Posterior cingulate gyrus (tissue), 11 donors: Measurements from ENCODE around the gene HIBADH.
"Not testable (repeated sequence)": the region's sequence is repeated elsewhere in the genome, so short reads cannot be mapped to it uniquely, and the experiment has no call there.

Source experiments
- DNase-seq, 10 donors: peaks; one replicate each; pipeline versions ENCODE4 v3.0.0 to v3.0.0-alpha.2; 2020 to 2021; ENCODE audit warnings: mixed read lengths in 3 of 10
- intact Hi-C: fragments of 100-400 bp; cut with DNase I; formaldehyde crosslinking; loops from one replicate; pipeline ENCODE4 v1.15.1; 2023

Gene HIBADH

DNA sequence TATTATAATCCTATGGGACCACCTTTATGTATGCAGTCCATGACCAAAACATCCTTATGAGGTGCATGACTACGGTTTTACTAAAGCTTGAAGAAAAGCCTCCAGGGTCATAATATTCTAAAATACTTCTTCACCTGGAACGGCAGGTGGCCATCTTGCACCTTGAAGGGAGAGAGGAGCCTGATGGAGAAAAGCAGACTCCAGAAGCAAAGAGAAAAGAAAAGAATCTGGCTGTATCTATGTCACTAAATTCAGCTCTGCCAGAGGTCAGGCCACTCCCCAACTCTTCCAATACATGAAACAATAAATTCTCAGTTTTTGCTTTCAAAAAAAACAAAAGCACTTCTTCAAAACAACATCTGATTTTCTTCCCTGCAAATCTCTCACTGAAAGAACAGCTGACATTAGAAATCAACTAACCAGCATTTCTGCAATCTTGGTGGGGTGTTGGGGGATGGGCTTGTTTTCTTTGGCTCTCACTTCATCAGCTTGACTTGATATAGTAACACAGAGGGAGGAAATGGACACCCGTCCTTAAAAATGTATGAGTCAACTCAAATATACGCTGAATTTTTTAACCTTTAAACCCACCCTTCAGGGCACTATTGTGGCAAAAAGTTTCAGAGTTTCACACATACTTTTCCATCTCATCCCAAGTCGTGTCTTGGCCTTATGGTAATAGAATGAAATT, 21.7 kb downstream of the HIBADH start:
- DNase-seq = no peak

DNA sequence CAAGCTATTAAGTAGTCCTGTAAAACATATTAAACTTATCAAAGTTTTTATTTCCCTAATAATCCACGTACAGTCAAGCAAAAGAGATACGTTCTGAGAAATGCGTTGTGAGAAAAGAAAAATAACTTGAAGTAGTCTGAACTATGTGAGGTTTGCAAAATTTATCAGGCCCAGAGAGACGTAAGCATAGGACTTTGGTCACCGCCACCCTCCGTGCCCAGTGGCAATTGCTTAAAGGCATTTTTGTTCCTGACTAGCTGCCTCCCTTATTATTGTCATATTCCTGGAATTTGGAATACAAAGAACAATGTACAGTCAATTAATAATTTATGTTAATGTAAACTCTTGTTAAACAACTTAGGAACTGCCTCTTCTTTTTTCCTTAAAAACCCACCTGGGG, 22.8 kb downstream of the HIBADH start:
- intact Hi-C loops = no loop called here

More for the DNA sequence above, 21.7 kb downstream of the HIBADH start:
- intact Hi-C loops = no loop called here

DNA sequence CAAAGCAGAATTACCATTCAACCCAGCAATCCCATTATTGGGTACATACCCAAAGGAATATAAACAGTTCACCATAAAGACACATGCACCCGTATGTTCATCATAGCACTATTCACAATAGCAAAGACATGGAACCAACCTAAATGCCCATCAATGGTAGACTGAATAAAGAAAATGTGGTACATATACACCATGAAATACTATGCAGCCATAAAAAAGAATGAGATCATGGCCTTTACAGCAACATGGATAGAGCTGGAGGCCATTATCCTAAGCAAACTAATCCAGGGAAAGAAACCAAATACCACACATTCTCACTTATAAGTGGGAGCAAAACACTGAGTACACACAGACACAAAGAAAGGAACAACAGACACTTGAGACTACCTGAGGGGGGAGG, 23.6 kb downstream of the HIBADH start:
- intact Hi-C loops, DNase-seq: not testable (repeated sequence)

More for the DNA sequence above, 22.8 kb downstream of the HIBADH start:
- no peak for DNase-seq

DNA sequence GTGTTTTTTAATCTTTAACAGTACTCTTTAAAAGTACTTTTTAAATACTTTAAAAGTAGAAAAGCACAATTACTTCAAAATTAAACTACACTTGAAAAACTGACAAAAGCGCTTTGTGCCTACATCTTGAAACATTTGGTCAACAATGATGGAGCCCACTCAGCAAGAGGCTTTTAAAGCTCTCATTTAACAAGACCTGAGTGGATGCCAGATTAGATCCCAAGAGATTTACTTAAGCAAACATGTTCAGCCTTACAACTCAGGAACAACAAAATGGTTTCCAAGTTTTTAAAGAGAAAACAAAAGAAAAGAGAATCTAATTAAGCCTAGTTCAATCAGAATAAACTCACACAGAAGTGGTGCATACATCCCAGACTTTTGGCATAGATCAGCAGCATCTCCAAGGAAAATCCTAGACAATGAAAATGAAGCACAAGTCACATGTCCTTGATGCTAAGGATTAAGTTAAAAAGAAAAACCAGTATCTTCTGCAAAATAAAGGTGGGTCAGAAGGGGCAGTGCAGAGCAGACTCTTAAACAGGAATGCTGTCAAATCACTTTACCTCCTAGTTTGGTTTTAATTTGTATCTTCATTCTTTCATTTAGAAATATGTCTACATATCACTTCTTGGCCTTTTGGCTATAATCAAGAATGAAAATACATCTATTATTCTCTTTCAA, 26.2 kb downstream of the HIBADH start:
- no peak for DNase-seq
- intact Hi-C loops = no loop called here

DNA sequence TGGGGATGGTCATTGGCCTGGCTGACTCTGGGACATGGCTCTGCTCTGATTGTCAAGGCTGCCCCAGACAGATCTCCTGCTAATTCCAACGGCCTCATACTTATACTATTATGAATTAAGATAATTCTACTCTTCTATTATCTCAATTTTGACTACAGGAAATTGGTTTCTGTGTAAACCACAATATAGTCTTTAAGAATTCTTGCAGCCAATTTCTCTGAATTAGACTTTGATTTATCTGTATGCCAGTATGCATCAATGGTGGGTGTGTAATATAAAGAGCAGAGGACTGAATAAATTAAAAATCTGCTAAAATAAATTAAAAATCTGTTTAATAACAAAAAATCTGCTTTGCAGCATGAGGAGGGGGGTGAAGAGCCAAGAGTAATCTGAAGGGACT, 27.0 kb downstream of the HIBADH start:
- no peak for DNase-seq

DNA sequence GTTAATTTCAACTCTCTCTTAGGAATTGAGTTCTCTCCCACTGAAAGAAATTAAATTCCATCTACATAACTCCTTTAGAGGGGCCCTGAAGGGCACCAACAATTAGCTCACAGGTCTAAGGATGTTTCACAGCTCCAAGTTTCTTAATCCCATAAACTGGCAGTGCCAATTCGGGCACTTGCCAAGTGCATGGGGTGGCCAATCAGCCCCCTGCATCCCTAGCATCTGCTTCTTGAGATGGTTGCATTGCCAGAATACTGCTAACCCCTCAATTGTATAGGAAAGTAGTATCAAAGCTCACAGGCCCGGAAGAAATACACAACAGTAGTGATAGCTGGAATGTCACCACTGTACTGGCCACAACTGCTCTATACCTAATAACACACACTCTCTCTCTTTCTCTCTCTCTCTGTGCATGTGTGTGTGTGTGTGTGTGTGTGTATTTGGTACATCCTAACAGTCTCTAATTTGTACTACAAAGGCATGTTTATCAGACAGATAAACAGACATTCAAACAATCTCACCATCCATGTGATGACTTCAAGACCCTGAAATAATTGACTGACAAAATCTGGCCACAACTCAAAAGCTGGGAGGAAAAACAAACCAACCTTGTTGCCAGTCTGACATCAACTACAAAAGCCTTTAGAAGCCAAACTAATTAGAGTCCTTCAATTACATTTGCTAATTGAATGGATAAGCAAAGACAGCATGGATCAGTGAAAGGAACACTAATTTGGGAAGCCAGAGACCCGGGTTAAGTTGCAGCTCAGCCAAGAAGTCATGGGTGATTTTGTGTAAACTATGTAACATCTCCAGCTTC, 27.8 kb downstream of the HIBADH start:
- intact Hi-C loops = no loop called here

More for the DNA sequence above, 27.0 kb downstream of the HIBADH start:
- intact Hi-C loops = no loop called here

DNA sequence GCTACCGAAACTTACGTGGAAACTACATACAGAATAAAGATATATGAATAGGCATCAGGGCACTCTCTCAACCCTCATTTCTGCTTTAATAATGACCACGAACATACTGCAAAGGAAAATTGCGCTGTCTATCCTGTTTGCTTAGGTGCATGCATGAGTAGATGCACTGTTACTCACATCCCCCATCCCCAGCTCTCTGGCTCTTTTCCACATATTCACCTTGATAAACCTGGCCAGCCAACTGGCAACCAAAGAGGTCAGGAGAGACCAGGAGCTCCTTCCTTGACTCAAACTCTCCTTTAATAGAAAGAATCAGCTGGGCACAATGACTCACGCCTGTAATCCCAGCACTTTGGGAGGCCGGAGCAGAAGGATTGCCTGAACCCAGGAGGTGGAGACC, 29.6 kb downstream of the HIBADH start:
- DNase-seq = no peak
- intact Hi-C loops = no loop called here

More for the DNA sequence above, 27.8 kb downstream of the HIBADH start:
- DNase-seq = no peak

DNA sequence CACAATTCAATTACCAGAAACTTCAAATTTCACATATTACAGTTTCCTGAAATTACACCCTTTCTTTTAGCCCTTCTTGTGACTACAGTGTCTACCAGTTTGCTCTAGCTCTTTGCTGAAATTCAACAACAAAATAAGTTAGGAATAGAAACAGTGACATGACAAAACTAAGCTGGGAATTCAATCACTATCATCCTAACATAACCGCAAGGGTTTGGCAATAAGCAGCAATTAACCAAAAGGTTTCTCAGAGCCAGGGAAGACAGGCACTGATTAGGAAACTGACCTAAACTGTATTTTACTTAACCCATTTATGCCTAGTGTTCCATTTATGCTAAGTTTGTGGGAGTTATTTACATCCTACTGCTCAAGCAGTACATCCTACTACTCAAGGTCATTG, 31.3 kb downstream of the HIBADH start:
- no peak for DNase-seq
- intact Hi-C loops = no loop called here

DNA sequence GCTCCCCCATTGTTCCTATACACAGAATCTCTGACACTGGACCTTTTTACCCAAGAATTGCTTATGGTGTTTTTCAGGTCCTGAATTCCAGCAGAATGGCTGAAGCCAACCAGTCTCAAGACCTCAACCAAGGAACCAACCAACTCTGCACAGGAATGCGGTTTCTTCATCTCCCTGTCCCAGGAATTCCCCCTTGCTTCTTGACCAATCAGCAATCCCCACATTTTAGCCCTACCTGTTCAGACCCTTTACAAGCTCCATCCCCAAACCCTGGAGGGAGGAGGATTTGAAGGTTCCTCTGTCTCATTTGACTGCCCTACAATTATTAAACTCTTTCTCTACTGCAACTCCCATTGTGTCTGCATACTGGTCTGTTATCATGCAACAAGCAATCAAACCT, 35.5 kb downstream of the HIBADH start:
- DNase-seq = no peak
- intact Hi-C loops = no loop called here

DNA sequence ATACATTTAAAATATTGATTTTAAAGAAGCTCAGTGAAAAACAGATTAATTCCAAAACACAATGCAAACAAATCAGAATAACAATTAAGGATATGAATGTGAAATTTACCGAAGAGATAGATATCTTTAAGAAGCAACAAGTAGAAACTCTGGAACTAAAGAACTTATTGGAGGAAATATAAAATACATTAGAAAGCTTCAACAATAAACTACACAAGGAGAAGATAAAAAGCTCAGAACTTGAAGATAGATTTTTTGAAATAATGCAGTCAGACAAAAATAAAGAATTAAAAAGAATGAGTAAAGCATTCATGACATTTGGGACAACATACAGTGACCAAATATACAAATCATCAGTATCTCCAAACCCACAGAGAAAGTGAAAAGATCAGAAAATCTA, 43.2 kb downstream of the HIBADH start:
- DNase-seq = no peak
- intact Hi-C loops = no loop called here

DNA sequence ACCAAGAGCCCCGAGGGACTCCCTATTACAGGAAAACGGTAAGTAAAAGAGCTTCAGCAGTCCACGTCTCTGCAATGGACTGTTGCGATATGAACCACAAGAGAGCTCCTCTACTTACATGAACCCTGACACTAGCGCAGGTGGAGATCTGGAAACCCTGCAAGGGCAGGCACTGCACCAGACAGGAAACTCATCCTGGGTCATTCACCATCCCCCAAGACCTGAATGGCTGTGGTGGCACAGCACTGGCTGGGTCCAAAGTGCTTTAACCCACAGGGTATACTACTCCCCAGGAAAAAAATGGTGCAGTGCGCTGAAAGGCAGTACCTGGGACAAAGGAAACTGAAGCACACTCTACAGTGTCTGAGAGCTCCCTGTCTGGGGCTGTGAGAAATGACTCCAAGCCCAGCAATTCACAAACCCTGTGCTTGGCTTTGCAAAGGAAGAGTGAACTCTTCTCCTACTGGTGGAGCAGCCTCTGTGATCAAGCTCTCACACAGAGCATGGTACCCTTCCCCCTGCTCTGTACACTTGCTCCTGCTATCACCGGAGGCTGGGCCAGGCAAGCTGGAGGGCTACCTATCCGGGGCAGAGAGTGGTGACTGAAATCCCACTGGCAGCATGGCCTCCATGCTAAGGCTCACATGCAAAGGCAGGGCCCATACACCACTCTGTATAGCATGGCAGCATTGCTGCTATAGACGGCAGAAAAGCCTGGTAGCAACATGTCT, 44.9 kb downstream of the HIBADH start:
- intact Hi-C loops = no loop called here
- DNase-seq = peak in 1 of 10 donors; percentile 60

DNA sequence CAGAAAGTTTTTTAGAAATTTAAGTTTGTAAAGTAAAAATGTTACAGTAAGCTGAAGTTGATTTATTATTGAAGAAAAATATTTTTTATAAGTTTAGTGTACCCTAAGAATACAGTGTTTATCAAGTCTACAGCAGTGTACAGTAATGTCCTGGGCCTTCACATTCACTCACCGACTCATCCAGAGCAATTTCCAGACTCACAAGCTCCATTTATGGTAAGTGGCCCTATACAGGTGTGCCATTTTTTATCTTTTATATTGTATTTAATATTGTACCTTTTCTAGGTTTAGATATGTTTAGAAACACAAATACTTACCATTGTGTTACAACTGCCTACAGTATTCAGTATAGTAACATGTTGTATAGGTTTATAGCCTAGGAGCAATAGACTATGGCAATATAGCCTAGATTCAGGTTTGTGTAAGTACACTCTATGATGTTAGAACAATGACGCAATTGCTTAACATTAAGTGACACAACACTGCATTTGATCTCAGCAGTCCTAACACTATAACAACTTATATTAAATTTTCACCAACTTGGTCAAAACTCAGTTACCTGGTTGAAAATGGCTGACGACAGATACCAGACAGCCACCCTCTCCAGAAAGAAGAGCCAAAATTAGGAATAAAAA, 45.7 kb downstream of the HIBADH start:
- intact Hi-C loops = no loop called here
- DNase-seq = no peak

DNA sequence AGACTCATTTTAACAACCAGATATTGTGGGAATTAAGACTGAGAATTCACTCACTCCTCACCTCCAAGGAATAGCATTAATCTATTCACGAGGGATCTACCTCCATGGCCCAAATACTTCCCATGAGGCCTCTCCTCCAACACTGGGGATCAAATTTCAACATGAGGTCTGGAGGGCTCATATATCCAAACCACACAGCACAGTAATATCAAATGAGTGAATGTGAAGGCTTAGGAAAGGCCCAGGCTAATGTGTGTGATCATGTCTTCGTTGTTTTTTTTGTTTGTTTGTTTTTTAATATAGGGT, 46.5 kb downstream of the HIBADH start:
- no peak for DNase-seq
- intact Hi-C loops = no loop called here

DNA sequence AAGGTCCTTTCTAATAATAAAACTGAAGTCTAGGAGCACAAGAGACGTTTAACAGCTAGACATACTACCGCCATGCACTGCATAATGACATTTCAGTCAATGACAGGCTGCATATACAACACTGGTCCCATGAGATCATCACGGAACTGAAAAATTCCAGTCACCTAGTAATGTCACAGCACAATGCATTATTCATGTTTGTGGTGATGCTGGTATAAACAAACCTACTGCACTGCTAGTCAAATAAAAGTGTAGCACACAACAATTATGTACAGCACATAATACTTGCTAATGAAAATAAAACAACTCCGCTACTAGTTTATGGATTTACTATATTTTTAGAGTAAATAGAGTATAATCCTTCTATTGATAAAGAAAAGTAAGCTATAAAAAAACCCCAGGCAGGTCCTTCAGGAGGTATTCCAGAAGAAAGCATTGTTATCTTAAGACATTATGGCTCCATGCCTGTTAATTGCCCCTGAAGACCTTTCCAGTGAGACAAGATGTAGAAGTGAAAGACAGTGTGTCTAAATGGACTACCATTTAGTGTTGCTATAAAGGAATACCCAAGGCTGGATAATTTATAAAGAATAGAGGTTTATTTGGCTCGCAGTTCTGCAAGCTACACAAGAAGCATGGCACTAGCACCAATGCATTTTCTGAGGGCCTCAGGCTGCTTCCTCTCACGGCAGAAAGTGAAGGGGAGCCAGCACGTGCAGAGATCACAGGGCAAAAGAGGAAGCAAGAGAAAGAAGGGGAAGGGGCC, 47.1 kb downstream of the HIBADH start:
- intact Hi-C loops = no loop called here
- no peak for DNase-seq

DNA sequence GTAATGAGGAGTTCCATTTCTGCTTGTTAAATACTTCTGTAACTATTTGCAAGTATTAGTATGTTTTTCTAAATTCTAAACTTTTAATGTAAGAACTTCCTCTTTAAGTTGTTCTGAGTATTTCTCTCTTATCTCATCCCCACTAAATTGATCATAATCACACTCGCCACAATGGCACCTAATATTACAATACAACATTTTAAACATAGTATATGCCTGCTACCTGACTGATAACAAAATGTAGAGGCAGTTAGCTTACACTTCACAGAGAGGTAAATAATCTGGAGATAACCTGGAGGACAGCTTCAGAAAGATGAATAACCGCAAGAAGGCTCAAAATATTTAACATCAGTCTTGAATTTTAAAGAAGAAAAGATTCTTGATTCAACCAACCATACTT, 48.6 kb downstream of the HIBADH start:
- no peak for DNase-seq
- intact Hi-C loops = no loop called here

DNA sequence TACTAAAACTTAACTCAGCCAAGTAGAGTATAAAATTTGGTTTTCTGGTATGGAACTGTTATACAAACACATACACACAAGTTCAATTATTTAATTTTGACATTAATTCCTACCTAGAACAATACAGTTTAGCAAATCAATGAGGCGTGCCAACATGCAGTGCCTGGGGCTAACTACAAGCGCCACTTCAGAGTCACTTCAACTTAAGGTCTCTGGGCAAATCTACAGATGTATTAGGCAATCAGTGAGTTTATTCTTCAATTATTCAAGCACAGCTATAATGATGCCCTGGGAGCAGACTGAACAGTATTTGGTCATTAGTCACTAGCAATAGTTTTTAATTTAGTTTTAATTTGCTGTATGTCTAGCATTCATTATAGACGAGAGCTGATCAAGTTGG, 51.6 kb downstream of the HIBADH start:
- intact Hi-C loops = no loop called here

DNA sequence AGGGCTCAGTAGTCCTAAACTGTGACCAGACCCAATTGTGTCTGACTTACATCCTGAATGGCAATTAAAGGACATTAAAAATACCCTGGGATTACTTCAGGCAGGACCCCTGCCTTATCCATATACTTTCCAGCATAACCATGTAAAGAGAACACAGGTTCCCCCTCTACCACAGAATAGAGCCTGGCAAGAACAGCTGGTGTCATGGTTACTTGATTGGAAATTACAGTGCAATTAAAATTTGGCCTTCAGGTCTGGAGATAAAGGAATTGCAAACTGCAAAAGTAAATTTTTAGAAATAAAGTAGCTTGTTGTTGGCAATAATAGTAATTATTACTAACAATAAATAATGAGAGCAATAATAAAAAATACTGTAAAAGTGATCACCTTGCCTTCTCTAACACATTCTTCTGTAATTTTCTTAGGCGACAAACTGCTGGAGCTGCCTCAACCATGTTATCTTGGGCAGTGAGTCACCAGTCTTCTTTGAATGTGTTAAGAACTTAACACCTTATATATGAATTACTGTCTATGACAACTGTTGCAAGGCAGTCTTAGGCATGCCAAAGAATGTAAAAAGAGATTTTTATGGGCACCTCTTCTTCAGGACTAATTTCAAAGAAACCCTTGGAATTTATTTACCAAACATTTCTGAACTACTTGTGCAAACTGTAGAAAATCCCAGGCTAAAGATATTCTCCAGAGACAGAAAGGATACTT, 53.7 kb downstream of the HIBADH start:
- DNase-seq = no peak

More for the DNA sequence above, 51.6 kb downstream of the HIBADH start:
- DNase-seq = no peak

DNA sequence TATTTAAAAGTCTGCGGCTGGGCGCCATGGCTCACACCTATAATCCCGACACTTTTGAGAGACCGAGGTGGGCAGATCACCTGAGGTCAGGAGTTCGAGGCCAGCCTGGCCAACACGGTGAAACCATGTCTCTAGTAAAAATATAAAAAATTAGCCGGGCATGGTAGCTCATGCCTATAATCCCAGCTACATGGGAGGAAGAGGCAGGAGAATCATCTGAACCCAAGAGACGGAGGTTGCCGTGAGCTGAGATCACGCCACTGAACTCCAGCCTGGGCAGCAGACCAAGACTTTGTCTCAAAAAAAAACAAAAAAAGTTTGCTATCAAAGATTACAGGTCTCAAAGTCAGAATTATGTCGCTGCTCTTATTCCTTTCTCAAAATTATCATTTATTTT, 55.5 kb downstream of the HIBADH start:
- no peak for DNase-seq
- intact Hi-C loops = no loop called here

More for the DNA sequence above, 53.7 kb downstream of the HIBADH start:
- intact Hi-C loops = no loop called here
